ENCODE data around the gene SP2. TPM values are rescaled to one million over a fixed set of nuclear protein-coding genes. Genes with fewer than 3 reads are reported as not detected.

Gene SP2
- 11.7 TPM for total RNA-seq
- long read RNA-seq, partial matches to known transcripts: 0 of 6 reads
- long read RNA-seq, other reads (novel, unspliced or antisense): 3 of 6 reads

- ATAC-seq (peak; percentile 95), DNase-seq (ENCODE audit: missing footprints) (peak; percentile 99)
- intact Hi-C loops (cut with DNase I): loop anchor here (1.0 to 10.0 kb wide), 4 partner anchors 45 to 201 kb away; partner anchors contain the start of genes PNPO and TBKBP1
These were observed at the start of gene SP2 for GRCh38 chr17:47895856-47896671. Gene SP2, plus strand, starts transcription at chr17:47896236. Its CDS starts 51 bp downstream, at chr17:47896287.

GRCh38 chr17:47846716-47847340 is 49.2 kb upstream of the SP2 start:
- intact Hi-C loops (cut with DNase I): no loop called here
- DNase-seq (ENCODE audit: missing footprints): no peak
- ATAC-seq: no peak

GRCh38 chr17:47847341-47848197 is 48.5 kb upstream of the SP2 start:
- intact Hi-C loops (cut with DNase I): no loop called here
- no peak for ATAC-seq
- DNase-seq (ENCODE audit: missing footprints): no peak

GRCh38 chr17:47848198-47848513 is 47.9 kb upstream of the SP2 start:
- intact Hi-C loops (cut with DNase I): no loop called here
- DNase-seq (ENCODE audit: missing footprints) (no peak), ATAC-seq (no peak)

GRCh38 chr17:47850373-47850691 is 45.7 kb upstream of the SP2 start:
- intact Hi-C loops (cut with DNase I): no loop called here
- DNase-seq (ENCODE audit: missing footprints) (no peak), ATAC-seq (no peak)

GRCh38 chr17:47850692-47851573 is 45.1 kb upstream of the SP2 start, which contains the start of gene SP6:
Gene SP6, minus strand, starts transcription at chr17:47851163. Its CDS starts 2,734 bp downstream, at chr17:47848429.
- DNase-seq (ENCODE audit: missing footprints): no peak
- peak; percentile 84 for ATAC-seq
- intact Hi-C loops (cut with DNase I): no loop called here

- ATAC-seq (no peak), DNase-seq (ENCODE audit: missing footprints) (no peak)
- intact Hi-C loops (cut with DNase I): no loop called here
These were observed 44.3 kb upstream of the SP2 start for GRCh38 chr17:47851764-47852112.

- no peak for DNase-seq (ENCODE audit: missing footprints)
- intact Hi-C loops (cut with DNase I): no loop called here
- ATAC-seq: no peak
These were observed 43.7 kb upstream of the SP2 start for GRCh38 chr17:47852113-47852949.

- ATAC-seq: no peak
- no peak for DNase-seq (ENCODE audit: missing footprints)
- intact Hi-C loops (cut with DNase I): no loop called here
These were observed 42.4 kb upstream of the SP2 start for GRCh38 chr17:47853616-47854015.

GRCh38 chr17:47855737-47856136 is 40.3 kb upstream of the SP2 start:
- DNase-seq (ENCODE audit: missing footprints): no peak
- intact Hi-C loops (cut with DNase I): no loop called here
- ATAC-seq: no peak

- DNase-seq (ENCODE audit: missing footprints): no peak
- ATAC-seq: no peak
- intact Hi-C loops (cut with DNase I): no loop called here
These were observed 39.2 kb upstream of the SP2 start for GRCh38 chr17:47856830-47857229.

GRCh38 chr17:47857551-47858455 is 38.2 kb upstream of the SP2 start:
- ATAC-seq: no peak
- intact Hi-C loops (cut with DNase I): no loop called here
- DNase-seq (ENCODE audit: missing footprints): no peak

GRCh38 chr17:47860386-47860785 is 35.6 kb upstream of the SP2 start:
- no peak for ATAC-seq
- DNase-seq (ENCODE audit: missing footprints): no peak
- intact Hi-C loops (cut with DNase I): no loop called here

- intact Hi-C loops (cut with DNase I): no loop called here
- DNase-seq (ENCODE audit: missing footprints) (no peak), ATAC-seq (no peak)
These were observed 33.2 kb upstream of the SP2 start for GRCh38 chr17:47862621-47863440.

- intact Hi-C loops (cut with DNase I): no loop called here
- no peak for ATAC-seq
- DNase-seq (ENCODE audit: missing footprints): no peak
These were observed 31.2 kb upstream of the SP2 start for GRCh38 chr17:47864791-47865216.

- ATAC-seq: peak; percentile 67
- intact Hi-C loops (cut with DNase I): no loop called here
- DNase-seq (ENCODE audit: missing footprints): no peak
These were observed 29.1 kb upstream of the SP2 start for GRCh38 chr17:47866941-47867340.
